HL-60 (cell line): ENCODE measurements around the gene GOLPH3.

Experiments
- DNase-seq, 2 experiments: peaks; one replicate each; pipeline ENCODE4 v3.0.0-alpha.2; 2010 to 2020; ENCODE audit warnings: low read depth in 1 of 2, low spot score in 1 of 2
- H3K27ac ChIP-seq: fragments of 250-450 bp; sonication (Bioruptor Pico); replicated peaks from 2 replicates; pipeline ENCODE4 v1.5.1; 2020; ENCODE audit warnings: mild to moderate bottlenecking, moderate library complexity
- H3K27me3 ChIP-seq: fragments of 250-450 bp; sonication (Bioruptor Pico); 2 replicates; pipeline ENCODE4 v1.5.1; 2021; ENCODE audit warnings: mild to moderate bottlenecking, moderate library complexity; ENCODE audit not compliant: insufficient read depth, poor library complexity, severe bottlenecking
- H3K4me3 ChIP-seq: replicated peaks from 2 replicates; pipeline ENCODE4 v1.5.1; 2011; ENCODE audit warnings: mild to moderate bottlenecking, control low read depth, low read length; ENCODE audit not compliant: insufficient read depth
- GABPA ChIP-seq: IDR thresholded peaks from 2 replicates; pipeline ENCODE4 v1.6.1; 2012; ENCODE audit warnings: low read depth
- POLR2AphosphoS5 ChIP-seq: IDR thresholded peaks from 2 replicates; pipeline ENCODE4 v1.6.1; 2012; ENCODE audit warnings: low read depth
- SPI1 ChIP-seq: IDR thresholded peaks from 2 replicates; pipeline ENCODE4 v1.6.1; 2012; ENCODE audit warnings: low read depth, mild to moderate bottlenecking, borderline replicate concordance
- TF ChIP-seq, protein P1 (sequence below): IDR thresholded peaks from 2 replicates; pipeline ENCODE4 v1.6.1; 2012; ENCODE audit warnings: low read depth; ENCODE audit not compliant: insufficient replicate concordance
- TF ChIP-seq, protein P2 (sequence below): IDR thresholded peaks from one replicate; pipeline ENCODE4 v1.5.1; 2011; ENCODE audit warnings: low read length, control low read depth, inconsistent platforms; ENCODE audit not compliant: insufficient read depth

GOLPH3 gene

DNA sequence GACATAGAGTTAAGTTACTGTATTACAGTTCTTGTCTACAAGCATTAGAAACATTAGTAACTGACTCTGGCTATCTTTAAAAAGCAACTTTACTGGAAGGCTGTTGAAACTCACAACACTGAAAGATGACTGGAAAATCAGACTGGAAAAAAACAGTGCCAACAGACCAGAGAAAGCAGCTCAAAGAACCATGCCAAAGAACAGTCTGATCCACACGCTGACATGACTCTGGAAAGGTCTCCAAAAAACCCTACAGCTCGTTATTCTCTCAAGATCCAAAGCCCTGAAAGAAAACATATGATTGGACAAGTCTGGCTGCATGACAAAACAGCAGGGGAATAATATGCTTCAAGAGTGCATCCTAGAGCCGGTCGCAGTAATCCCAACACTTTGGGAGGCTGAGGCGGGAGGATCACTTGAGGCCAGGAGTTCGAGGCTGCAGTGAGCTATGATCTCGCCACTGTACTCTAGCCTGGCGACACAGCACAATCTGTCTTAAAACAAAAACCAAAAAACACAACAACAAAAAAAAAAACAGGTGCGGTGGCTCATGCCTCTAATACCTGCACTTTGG, 5.6 kb downstream of the GOLPH3 start:
- Histone ChIP-seq H3K4me3 (no peak overlapping the region), H3K27me3 (no peaks in the 10 kb centered on the region), H3K27ac (no peak overlapping the region)
- no peak for TF ChIP-seq SPI1
- no peak for DNase-seq

DNA sequence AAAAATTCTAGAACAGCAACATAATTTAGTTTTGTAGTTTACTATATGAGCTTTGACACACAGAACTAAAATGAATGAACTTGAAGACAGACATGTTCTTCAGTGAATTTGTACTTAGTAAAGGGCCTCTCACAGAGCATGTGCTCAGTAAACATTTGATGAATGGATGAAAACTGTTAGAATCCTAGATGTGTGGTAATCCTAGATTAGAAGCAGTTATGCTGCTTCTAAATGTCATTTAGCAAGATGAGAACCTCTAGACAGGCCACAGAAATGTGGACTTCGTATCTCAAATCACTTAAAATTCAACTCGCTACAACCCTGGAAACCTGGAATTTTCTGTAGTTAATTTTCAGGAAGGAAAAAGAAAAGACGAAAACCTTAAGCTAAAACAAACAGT, 8.5 kb downstream of the GOLPH3 start:
- TF ChIP-seq, protein P1, sequence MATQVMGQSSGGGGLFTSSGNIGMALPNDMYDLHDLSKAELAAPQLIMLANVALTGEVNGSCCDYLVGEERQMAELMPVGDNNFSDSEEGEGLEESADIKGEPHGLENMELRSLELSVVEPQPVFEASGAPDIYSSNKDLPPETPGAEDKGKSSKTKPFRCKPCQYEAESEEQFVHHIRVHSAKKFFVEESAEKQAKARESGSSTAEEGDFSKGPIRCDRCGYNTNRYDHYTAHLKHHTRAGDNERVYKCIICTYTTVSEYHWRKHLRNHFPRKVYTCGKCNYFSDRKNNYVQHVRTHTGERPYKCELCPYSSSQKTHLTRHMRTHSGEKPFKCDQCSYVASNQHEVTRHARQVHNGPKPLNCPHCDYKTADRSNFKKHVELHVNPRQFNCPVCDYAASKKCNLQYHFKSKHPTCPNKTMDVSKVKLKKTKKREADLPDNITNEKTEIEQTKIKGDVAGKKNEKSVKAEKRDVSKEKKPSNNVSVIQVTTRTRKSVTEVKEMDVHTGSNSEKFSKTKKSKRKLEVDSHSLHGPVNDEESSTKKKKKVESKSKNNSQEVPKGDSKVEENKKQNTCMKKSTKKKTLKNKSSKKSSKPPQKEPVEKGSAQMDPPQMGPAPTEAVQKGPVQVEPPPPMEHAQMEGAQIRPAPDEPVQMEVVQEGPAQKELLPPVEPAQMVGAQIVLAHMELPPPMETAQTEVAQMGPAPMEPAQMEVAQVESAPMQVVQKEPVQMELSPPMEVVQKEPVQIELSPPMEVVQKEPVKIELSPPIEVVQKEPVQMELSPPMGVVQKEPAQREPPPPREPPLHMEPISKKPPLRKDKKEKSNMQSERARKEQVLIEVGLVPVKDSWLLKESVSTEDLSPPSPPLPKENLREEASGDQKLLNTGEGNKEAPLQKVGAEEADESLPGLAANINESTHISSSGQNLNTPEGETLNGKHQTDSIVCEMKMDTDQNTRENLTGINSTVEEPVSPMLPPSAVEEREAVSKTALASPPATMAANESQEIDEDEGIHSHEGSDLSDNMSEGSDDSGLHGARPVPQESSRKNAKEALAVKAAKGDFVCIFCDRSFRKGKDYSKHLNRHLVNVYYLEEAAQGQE, result no peak
- TF ChIP-seq POLR2AphosphoS5 (no peak), SPI1 (no peak), GABPA (no peak)
- TF ChIP-seq, protein P2, sequence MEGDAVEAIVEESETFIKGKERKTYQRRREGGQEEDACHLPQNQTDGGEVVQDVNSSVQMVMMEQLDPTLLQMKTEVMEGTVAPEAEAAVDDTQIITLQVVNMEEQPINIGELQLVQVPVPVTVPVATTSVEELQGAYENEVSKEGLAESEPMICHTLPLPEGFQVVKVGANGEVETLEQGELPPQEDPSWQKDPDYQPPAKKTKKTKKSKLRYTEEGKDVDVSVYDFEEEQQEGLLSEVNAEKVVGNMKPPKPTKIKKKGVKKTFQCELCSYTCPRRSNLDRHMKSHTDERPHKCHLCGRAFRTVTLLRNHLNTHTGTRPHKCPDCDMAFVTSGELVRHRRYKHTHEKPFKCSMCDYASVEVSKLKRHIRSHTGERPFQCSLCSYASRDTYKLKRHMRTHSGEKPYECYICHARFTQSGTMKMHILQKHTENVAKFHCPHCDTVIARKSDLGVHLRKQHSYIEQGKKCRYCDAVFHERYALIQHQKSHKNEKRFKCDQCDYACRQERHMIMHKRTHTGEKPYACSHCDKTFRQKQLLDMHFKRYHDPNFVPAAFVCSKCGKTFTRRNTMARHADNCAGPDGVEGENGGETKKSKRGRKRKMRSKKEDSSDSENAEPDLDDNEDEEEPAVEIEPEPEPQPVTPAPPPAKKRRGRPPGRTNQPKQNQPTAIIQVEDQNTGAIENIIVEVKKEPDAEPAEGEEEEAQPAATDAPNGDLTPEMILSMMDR, result no peak
- no peak for DNase-seq
- H3K27ac ChIP-seq, result no peak overlapping the region

GRCh38 chr5:32163785-32164184, 10.3 kb downstream of the GOLPH3 start:
- TF ChIP-seq, protein P1, result no peak
- no peak overlapping the region for H3K27ac ChIP-seq
- no peak for DNase-seq
- H3K4me3 ChIP-seq, result no peak overlapping the region
- no peaks in the 10 kb centered on the region for H3K27me3 ChIP-seq

More for the DNA sequence above, 8.5 kb downstream of the GOLPH3 start:
- Histone ChIP-seq H3K4me3 (no peak overlapping the region), H3K27me3 (no peaks in the 10 kb centered on the region)

GRCh38 chr5:32163053-32163452, 11.1 kb downstream of the GOLPH3 start:
- TF ChIP-seq, protein P1, result no peak
- TF ChIP-seq POLR2AphosphoS5 (no peak), GABPA (no peak), SPI1 (no peak)
- TF ChIP-seq, protein P2, result no peak
- Histone ChIP-seq H3K4me3 (no peak overlapping the region), H3K27me3 (no peaks in the 10 kb centered on the region), H3K27ac (no peak overlapping the region)
- DNase-seq, result no peak
